Measurements from ENCODE around the gene PIR.

The PIR gene

GRCh38 chrX:15483891-15484290 is 9.2 kb downstream of the PIR start:
- no peak for DNase-seq (ENCODE audit: low read depth, low spot score)

DNA sequence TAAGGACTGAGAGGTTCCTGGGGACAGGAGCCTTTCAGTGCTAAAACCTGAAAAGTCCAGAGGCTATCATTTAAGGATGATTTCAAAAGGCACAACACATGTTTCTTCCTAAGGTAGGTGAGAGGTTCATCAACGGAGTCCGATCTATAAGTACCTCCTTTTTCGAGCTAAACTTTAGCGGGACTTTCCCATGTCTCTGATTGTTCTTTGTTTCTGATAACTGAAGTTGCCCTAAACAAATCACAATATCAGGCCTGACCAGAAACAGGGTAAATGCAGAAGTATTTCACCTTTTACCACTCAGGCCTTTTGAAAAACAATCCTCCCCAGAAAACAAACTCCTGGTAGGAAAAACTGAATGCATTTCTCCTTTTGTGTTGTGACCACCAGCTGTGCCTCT is 17.6 kb downstream of the PIR start:
- DNase-seq (ENCODE audit: low read depth, low spot score) = no peak

DNA sequence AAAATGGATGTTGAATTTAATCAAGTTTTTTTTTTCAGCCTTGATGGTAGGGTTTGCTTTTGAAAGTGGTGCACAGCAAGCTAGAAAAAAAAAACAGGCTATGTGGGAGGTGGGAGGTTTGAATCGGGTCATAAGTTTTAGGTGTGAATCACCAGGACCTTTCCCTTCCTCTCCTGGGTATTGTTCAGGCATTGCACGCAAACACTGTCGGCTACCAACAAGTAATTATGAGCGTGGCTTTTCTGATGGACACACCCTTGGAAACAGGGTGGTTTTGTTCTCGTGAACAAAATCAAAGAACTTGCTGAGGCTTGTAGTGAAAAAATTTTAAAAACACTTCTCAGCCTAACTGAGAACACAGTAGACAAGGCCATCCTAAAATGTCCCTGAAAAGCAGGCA is 18.1 kb downstream of the PIR start:
- peak; percentile 26 for DNase-seq (ENCODE audit: low read depth, low spot score)

- DNase-seq (ENCODE audit: low read depth, low spot score) = no peak
Measured at GRCh38 chrX:15474028-15474427, 19.1 kb downstream of the PIR start.

DNA sequence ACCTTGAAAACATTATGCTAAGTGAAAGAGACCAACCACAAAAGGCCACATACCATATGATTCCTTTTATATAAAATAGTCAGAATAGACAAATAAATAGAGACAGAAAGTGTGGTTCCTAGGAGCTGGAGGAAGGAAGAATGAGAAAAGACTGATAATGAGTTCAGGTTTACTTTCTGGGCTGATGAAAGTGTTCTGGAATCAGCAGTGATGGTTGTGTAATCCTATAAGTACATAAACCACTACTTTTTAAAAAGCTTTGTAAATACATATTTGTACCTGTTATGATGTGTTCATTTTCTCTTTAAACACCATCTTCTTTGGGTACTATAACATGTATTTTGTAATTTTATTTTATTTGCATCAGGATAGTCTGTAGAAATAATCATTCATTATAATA is 20.6 kb downstream of the PIR start:
- no peak for DNase-seq (ENCODE audit: low read depth, low spot score)

DNA sequence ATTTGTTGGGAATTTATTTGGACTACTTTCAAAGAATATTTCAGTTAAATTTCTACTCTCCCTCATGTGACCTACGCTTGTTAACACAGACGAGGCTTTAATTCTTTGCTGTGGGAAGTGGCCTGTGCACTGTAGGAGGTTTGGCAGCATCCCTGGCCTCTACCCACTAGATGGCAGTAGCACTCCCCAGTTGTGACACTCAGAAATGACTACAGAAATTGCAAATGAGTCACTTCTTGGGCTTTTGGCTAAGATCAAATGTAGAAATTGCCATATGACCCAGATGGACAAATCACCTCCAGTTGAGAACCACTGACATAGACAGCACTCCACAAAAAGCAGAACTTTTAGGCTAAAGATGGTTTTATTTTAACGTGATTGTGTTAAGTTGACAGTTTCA is 22.1 kb downstream of the PIR start:
- peak; percentile 76 for DNase-seq (ENCODE audit: low read depth, low spot score)

DNA sequence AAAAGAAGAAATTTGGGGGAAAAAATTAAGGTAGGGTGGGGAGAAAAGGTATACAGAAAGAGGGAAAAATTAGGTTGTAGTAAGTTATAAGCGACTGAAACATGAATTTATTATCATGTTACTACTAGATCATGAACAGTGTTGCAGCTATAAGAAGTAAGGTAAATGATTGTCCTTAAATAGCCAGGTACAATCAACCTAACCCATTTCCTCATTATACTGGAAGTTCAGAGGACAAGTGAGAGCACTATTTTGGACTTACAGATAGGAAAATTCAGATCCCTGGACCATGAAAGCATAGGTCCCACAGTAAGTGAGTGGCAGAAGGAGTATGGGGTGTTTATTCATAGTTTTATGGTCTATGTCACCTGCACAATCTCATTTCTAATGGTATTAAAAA is 23.5 kb downstream of the PIR start:
- no peak for DNase-seq (ENCODE audit: low read depth, low spot score)

- DNase-seq (ENCODE audit: low read depth, low spot score) = peak; percentile 48
Measured at GRCh38 chrX:15468036-15468435, 25.1 kb downstream of the PIR start.

DNA sequence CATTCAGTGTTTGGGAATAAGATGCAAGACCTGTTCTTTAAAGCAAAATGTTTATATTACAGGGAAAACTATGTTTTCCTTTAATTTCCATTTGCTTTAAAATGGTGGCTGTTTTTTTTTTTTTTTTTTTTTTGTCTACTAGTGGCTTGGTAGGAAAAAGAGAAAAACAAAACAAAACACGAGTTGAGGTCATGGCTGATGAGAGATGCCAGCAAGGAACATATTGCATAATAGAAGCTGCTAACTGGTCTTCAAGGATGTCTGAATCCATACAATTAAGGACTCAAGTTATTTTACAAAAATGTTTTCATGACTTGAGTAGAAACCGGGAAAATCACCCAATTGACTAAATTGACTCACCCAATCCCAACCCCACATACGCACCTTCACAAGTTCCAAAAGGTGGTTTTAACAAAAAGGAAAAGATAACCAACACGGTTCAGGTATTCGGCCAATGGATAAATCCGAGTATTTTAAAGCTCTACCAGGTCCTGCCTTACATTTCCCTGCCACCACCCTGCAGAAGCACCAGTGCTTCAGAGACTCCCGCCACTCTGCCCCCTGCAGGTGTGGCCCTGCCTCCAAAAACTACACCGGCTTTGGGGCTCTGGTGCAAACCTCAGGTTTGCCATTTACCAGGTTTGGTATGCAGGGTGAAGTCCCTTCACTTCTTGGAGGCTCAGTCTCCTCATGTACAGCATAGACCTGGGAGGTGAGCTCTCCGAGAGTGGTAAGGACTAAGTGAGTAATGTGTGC is 27.1 kb downstream of the PIR start:
- DNase-seq (ENCODE audit: low read depth, low spot score) = no peak

DNA sequence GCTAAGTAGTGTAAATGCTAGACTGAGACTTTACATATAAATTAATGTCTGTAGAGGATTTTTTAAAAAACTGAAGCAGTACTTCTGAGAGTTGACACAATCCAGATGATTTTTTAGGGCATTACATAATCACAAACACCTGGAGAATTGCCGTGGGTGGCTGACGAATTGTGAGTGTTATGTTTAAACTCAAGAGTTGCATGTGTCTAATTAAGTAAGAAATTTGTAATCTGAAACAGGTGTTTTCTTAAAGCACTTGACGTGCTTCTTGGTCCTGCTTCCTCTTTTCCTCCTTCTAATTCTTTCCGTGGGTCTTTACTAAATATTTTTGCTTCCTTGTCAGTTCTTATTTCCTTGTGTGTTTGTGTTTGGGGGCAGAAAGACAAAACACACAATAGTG is 27.8 kb downstream of the PIR start:
- DNase-seq (ENCODE audit: low read depth, low spot score) = no peak

GRCh38 chrX:15464704-15465103 is 28.4 kb downstream of the PIR start:
- no peak for DNase-seq (ENCODE audit: low read depth, low spot score)

- DNase-seq (ENCODE audit: low read depth, low spot score) = peak; percentile 11
Measured at GRCh38 chrX:15451913-15452312, 41.2 kb downstream of the PIR start.

GRCh38 chrX:15448010-15448639 is 45.0 kb downstream of the PIR start:
- peak; percentile 70 for DNase-seq (ENCODE audit: low read depth, low spot score)

DNA sequence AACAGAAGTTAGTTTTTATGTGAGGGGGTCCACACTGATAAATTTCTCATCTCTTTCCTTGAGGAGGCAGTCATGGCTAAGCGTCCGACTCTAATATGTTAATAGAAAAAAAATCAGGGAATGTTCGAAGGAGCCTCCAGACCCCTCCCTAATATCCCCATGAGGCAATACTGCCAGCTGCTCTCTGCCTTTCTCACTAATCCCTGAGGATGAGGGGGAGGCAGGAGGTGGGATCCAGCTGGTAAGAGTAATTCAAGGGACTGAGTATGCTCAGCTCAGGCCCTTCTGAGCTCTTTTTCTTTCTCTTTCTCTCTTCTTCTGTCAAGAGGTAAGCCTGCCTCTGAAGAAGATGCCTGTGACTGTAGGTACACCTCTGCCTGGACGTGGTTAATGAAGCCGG is 51.7 kb downstream of the PIR start:
- no peak for DNase-seq (ENCODE audit: low read depth, low spot score)

GRCh38 chrX:15438332-15438731 is 54.8 kb downstream of the PIR start:
- no peak for DNase-seq (ENCODE audit: low read depth, low spot score)

GRCh38 chrX:15437724-15438123 is 55.4 kb downstream of the PIR start:
- DNase-seq (ENCODE audit: low read depth, low spot score) = no peak

DNA sequence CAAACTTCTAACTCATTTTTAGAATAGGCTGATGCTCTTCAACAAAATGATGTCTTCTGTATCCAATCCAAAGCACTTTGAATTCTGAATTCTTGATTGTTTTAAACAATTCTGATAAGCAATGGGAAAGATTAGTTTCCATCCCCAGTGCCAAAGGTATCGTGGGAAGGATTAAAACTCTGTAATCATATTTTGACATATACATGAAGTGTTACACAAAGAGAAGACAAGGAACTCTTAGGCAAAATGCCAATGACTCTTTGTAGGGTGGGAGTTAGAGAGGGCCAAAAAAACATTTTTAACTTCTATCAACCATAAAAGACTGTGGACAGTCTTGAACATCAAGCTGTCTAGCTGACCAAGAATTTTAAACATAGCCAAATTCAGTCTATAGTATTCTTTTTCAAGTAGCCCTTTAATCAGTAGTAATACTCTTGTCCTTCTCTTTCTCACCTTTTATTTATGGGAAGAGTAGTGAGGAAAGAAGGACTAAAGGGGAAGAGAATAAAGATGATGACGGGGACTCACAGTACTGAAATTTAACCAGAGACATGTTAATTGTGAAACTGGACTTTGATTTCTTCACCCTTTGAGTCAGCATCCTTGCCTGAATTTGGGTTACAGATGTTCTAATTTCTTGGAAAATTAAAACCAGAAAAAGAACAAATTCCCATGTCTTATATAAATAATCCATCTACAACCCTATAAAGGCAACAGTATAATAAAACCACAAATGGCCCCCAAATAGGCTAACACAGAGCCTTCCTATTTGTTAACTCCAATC is 57.1 kb downstream of the PIR start:
- no peak for DNase-seq (ENCODE audit: low read depth, low spot score)

- DNase-seq (ENCODE audit: low read depth, low spot score) = no peak
Measured at GRCh38 chrX:15434205-15434604, 58.9 kb downstream of the PIR start.

- no peak for DNase-seq (ENCODE audit: low read depth, low spot score)
Measured at GRCh38 chrX:15430584-15430983, 62.5 kb downstream of the PIR start.

- DNase-seq (ENCODE audit: low read depth, low spot score) = no peak
Measured at GRCh38 chrX:15430076-15430475, 63.1 kb downstream of the PIR start.

- no peak for DNase-seq (ENCODE audit: low read depth, low spot score)
Measured at GRCh38 chrX:15425024-15425423, 68.1 kb downstream of the PIR start.

DNA sequence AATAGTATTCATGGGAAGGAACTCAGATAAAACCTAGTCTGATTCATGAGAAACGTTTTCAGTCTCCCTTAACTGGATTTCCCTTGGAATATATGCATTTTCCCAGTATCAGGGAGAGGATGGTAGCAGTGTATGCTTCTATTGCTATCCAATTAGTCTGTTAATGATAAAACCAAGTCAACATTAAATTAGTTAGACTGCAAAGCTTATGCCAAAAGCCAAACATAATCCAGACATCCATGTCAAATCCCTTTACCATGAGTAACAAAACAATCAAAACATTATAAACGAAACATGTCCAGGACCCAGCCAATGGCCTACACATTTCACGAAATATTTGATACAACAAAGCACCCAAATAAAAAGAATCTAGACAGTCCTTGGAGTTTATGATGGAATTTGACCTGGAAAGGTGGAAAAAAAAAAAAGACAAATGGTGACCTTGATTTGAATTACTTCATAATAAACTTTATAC is 74.4 kb downstream of the PIR start:
- no peak for DNase-seq (ENCODE audit: low read depth, low spot score)
